HUES48 (cell line): ENCODE data around the gene PRR19.
A peak's percentile ranks its signal among the peaks of the same experiment; 100 is the strongest.
"Not testable (repeated sequence)": the region's sequence is repeated elsewhere in the genome, so short reads cannot be mapped to it uniquely, and the experiment has no call there.

Experiments used
- H3K27ac ChIP-seq: one replicate; pipeline ENCODE4 v1.7.0; 2013; ENCODE audit warnings: low read depth, low read length, inconsistent platforms
- H3K27me3 ChIP-seq: 2 replicates; pipeline ENCODE4 v1.6.1; 2013; ENCODE audit warnings: mild to moderate bottlenecking, low read length; ENCODE audit not compliant: control insufficient read depth, insufficient read depth
- H3K36me3 ChIP-seq: 2 replicates; pipeline ENCODE4 v1.6.1; 2013; ENCODE audit warnings: low read length; ENCODE audit not compliant: control insufficient read depth, insufficient read depth
- H3K4me1 ChIP-seq: 2 replicates; pipeline ENCODE4 v1.6.1; 2013; ENCODE audit warnings: mild to moderate bottlenecking, low read length; ENCODE audit not compliant: control insufficient read depth, insufficient read depth
- H3K4me3 ChIP-seq: 2 replicates; pipeline ENCODE4 v1.5.1; 2013; ENCODE audit warnings: mild to moderate bottlenecking, low read depth, low read length
- H3K9ac ChIP-seq: 2 replicates; pipeline ENCODE4 v1.6.1; 2013; ENCODE audit warnings: mild to moderate bottlenecking, low read depth, low read length, moderate library complexity
- H3K9me3 ChIP-seq: 2 replicates; pipeline ENCODE4 v1.6.1; 2013; ENCODE audit warnings: low read length; ENCODE audit not compliant: control insufficient read depth, insufficient read depth

The PRR19 gene

DNA sequence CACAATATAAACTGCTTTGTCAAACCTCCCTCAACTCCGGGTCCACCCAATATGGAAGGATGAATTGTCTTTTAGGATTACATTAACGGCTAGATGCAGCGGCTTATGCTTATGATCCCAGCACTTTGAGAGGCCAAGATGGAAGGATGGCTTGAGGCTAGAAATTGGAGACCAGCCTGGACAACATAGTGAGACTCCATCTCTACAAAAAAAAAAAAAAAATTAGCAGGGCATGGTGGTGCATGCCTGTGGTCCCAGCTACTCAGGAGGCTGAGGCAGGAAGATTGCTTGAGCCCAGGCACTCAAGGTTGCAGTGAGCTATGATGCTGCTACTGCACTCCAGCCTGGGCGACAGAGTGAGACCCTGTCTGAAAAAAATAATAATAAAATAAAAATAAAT lies 35.8 kb upstream of the PRR19 start:
- H3K9me3 ChIP-seq, H3K4me3 ChIP-seq, H3K27me3 ChIP-seq, H3K27ac ChIP-seq, H3K9ac ChIP-seq, H3K36me3 ChIP-seq: not testable (repeated sequence)
- peaks cover 16% of the 10 kb centered on the region; the same call in 1 of the 2 replicates for H3K4me1 ChIP-seq

DNA sequence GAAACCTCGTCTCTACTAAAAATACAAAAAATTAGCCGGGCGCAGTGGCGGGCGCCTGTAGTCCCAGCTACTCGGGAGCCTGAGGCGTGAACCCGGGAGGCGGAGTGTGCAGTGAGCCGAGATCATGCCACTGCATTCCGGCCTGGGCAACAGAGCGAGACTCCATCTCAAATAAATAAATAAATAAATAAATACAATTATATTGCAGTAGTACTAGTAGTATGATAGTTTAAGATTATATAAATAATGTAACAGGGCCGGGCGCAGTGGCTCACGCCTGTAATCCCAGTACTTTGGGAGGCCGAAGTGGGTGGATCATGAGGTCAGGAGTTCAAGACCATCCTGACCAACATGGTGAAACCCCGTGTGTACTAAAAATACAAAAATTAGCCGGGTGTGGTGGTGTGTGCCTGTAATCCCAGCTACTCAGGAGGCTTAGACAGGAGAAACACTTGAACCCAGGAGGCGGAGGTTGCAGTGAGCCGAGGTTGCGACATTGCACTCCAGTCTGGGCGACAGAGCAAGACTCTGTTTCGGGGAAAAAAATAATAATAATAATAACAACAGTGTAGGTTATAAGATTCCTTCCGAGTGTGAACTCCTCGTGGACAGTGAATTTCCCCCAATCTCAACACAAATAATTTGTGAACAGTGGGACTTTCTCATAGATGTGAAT lies 34.9 kb upstream of the PRR19 start:
- not testable (repeated sequence) for H3K27ac ChIP-seq, H3K27me3 ChIP-seq, H3K36me3 ChIP-seq, H3K9me3 ChIP-seq
- Histone ChIP-seq H3K9ac (0 out of 2 replicates have a peak overlapping the region, but pooled peaks have one; percentile 65), H3K4me3 (peak overlapping the region; percentile 76; the same call in 1 of the 2 replicates), H3K4me1 (peaks cover 16% of the 10 kb centered on the region; the same call in 1 of the 2 replicates)

DNA sequence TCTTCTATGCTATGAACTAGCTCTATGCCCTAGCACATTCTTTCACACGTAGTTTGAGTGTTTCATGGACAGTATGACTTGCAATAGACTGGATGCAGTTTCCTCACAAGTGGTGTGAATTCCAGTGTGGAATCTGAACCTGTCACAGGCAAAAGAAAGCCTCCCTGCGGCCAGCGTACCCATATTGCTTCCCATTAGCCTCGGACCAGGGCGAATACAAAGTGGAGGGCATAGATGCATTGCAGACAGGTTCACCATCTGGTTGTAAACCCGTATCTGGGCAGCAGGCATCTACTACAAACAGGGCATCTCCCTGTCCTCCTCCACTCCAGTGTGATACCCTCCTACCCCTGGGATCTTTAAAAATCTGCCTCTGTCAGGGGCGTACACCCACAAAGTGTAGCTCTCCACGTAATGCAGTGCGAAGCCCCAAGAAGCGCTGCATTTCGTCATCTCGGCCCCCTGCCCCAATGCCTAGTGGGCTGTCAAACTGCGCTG lies 34.2 kb upstream of the PRR19 start:
- H3K36me3 ChIP-seq, result no peaks in the 10 kb centered on the region; the same call in 1 of the 2 replicates
- peak overlapping the region; percentile 76 for H3K4me3 ChIP-seq
- peaks cover 16% of the 10 kb centered on the region; the same call in 1 of the 2 replicates for H3K4me1 ChIP-seq
- peak overlapping the region; percentile 65 for H3K9ac ChIP-seq
- peak overlapping the region; percentile 71 for H3K27ac ChIP-seq
- no peaks in the 10 kb centered on the region for H3K27me3 ChIP-seq
- no peaks in the 10 kb centered on the region for H3K9me3 ChIP-seq

DNA sequence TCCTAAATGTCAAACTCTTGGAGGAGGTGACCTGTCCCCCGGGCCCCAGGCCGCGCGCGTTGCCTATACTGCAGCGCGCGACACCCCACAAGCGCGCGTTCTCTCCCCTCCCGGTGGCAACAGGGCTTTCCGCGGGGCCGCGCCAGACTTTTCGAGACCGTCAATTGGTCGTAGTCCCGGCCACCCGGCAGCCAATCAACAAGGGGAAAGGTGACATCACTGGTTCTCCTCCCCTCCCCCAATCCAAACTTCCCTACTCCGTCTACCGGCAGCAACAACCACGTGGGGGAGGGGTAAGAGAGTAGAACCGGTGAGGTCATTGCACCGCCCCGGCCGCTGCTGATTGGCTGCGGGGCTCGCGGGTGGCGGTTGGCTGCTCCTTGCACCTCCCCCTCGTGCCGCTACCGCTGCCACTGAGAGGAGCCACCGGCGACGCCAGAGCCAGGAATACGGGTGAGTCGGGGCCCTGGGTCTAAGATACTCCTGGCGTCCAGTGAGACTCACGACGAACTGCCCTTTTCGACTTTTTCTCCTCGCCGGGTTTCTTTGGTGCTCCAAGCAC lies 33.7 kb upstream of the PRR19 start:
- Histone ChIP-seq H3K9me3 (no peaks in the 10 kb centered on the region), H3K36me3 (peaks cover 2% of the 10 kb centered on the region), H3K9ac (peak overlapping the region; percentile 94), H3K4me3 (peak overlapping the region; percentile 76), H3K4me1 (peaks cover 16% of the 10 kb centered on the region; the same call in 1 of the 2 replicates), H3K27ac (peak overlapping the region; percentile 95), H3K27me3 (no peaks in the 10 kb centered on the region)

DNA sequence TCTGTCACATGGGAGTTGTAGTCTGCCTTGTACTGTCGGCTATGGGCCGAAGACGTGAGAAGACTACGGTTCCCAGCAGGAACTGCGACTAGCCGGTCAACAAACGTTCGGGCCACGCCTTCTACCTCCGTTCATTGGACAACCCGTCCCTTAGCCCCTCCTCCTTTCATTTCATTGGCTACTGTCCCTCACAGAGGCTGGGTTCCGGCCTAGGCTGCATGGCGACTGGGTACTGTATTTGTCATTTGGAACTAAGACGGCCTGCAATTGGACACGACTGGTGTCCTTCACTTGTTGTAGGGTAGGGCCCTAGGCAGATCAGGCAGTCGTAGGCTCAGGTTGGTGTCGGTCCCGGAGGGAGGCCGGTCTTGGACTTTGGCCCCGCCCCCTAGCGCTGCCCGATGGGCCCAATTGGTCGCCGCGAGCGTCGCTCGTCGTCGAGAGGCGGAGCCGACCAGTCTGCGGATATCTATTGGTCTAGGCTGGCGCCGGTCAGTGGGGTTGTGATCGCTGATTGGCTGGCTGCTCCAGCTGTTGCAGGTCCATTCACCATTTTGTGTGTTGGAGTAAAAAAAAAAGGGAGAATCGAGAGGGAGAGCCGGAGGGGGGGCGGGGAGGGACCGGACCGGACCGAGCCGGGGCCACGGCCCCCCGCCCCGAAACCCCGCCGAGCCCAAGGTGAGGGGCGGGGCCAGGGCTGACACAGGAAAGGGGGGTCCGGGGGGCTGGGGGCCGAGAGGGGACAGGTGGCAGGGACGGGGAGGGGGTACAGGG lies 33.0 kb upstream of the PRR19 start, which contains the start of gene CIC:
Gene CIC, plus strand, starts transcription at position 549 of the 774 bp plus-strand sequence. CDS start 2,532 bp downstream, outside the sequence.
- peak within 1 kb of the TSS; percentile 95 for H3K27ac ChIP-seq
- H3K4me3 ChIP-seq, result peak within 1 kb of the TSS; percentile 76
- peak within 1 kb of the TSS; percentile 94 for H3K9ac ChIP-seq
- H3K4me1 ChIP-seq, result peaks cover 16% of the 10 kb centered on the region; the same call in 1 of the 2 replicates
- H3K27me3 ChIP-seq, result no peaks in the 10 kb centered on the region
- H3K9me3 ChIP-seq, result no peaks in the 10 kb centered on the region
- H3K36me3 ChIP-seq, result peaks cover 8% of the 10 kb centered on the region

DNA sequence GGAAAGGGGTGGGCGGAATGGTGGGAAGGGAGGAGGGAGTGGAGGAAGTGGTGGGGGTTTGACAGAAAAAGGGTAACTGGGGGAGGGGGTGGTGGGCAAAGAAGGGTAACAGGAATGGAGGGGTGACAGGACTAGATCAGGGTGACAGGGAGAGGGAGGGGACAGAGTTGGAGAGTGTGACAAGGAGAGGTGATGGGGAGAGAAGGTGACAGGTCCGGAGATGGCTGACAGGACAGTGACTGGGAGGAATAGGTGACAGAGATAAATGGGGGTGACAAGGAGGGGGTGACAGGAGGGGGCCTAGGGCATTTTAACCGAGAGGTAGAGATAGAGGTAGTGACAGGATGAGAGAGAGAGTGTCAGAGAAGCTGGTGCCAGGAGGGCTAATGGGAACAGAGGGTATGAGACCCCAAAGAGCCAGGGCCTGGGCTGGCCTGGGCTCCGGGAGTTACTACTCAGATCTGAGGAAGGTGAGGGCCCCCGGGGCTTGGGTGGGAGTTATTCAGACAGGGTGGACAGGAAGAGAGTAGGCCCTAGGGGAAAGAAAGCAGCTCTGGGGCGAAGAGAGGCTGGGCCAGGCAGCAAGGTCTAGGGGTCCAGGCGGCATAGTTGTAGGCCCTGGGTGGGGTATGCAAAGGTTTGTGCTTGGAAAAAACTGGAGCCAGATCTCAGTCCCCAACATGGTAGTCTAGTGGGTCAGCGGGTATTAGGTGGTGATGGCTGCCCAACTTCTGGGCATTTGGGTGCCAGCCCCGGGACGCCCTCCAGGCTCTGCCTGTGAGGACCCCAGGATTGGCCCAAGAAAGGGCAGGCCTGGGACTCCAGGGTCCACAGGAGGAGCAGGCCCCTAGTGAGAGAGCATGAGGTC lies 32.2 kb upstream of the PRR19 start:
- peak overlapping the region; percentile 76 for H3K4me3 ChIP-seq
- H3K27ac ChIP-seq, result peak overlapping the region; percentile 60
- H3K4me1 ChIP-seq, result peaks cover 16% of the 10 kb centered on the region; the same call in 1 of the 2 replicates
- H3K9ac ChIP-seq, result peak overlapping the region; percentile 25; the same call in 1 of the 2 replicates
- peaks cover 15% of the 10 kb centered on the region for H3K36me3 ChIP-seq
- H3K9me3 ChIP-seq, result no peaks in the 10 kb centered on the region
- no peaks in the 10 kb centered on the region for H3K27me3 ChIP-seq

DNA sequence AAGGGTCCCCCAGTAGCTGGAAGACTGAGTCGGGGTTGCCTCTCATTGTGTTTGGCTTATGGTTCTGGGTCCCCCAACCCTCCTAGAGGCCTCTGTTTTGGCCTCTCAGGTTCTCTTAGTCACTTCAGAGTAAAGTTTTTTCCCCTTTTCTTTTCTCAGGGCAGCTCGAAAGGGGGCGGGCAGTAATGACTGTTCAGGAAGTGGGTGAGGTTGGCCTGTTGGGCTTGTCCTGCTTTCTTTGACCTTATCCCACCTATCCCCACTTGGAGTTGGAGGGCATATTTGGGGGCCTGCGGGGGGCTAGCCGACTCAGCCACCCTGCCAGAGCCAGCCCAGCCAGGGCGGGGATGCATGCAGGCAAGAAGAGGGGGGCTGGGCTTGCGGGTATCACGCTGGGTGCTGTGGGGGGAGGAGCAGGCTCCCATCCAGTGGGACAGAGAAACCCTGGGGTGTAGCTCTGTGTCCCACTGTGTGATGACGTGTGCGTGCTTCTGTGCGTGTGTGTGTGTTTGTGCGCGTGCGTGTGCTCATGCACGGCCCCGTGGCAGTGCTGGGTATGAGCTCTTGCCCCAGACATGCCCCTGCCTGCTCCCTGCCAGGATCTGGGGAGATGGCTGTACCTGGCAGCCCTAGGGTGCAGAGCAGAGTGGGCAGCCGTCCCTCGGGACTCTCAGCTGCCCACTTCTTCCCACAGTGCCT lies 31.4 kb upstream of the PRR19 start:
- Histone ChIP-seq H3K9me3 (no peaks in the 10 kb centered on the region), H3K27me3 (no peaks in the 10 kb centered on the region), H3K4me3 (peak overlapping the region; percentile 76; the same call in 1 of the 2 replicates)

DNA sequence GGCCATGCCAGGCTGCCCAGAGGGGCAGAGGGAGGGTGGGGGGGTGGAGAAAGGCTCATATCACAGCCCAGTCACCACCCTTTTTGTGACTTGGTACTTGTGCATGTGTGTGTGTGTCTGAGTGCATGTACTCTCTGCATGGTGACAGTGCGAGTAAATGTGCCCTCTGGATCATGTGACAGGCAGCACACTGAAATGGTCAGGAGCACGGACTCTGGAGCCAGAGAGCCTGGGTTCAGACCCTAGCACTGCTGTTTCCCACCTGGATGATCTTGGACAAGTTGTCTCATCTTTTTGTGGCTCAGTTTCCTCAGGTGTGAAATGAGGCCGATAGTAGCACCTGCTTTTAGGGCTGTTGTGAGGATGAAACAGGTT lies 30.9 kb upstream of the PRR19 start:
- no peaks in the 10 kb centered on the region for H3K9me3 ChIP-seq
- peaks cover 19% of the 10 kb centered on the region for H3K36me3 ChIP-seq
- no peak overlapping the region for H3K9ac ChIP-seq
- no peak overlapping the region for H3K4me3 ChIP-seq
- H3K27ac ChIP-seq, result no peak overlapping the region
- H3K27me3 ChIP-seq, result no peaks in the 10 kb centered on the region
- H3K4me1 ChIP-seq, result peaks cover 16% of the 10 kb centered on the region; the same call in 1 of the 2 replicates

More for the DNA sequence above, 31.4 kb upstream of the PRR19 start:
- H3K4me1 ChIP-seq, result peaks cover 16% of the 10 kb centered on the region; the same call in 1 of the 2 replicates
- H3K9ac ChIP-seq, result peak overlapping the region; percentile 25; the same call in 1 of the 2 replicates
- peaks cover 19% of the 10 kb centered on the region for H3K36me3 ChIP-seq
- peak overlapping the region; percentile 60 for H3K27ac ChIP-seq

DNA sequence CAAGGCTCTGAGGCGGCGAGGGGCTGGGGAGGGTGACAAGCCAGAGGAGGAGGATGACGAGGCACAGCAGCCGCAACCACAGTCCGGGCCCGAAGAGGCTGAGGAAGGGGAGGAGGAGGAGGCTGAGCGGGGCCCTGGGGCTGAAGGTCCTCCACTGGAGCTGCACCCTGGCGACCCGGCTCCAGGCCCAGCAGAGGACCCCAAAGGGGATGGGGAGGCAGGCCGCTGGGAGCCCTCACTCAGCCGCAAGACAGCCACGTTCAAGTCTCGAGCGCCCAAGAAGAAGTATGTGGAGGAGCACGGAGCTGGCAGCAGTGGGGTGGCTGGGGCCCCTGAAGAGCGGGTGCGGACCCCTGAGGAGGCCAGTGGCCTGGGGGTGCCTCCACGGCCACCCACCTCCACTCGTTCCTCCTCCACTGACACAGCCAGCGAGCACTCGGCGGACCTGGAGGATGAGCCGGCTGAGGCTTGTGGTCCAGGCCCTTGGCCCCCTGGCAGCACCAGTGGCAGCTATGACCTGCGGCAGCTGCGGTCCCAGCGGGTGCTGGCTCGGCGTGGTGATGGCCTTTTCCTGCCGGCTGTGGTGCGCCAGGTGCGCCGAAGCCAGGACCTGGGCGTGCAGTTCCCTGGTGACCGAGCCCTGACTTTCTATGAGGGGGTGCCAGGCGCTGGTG lies 29.9 kb upstream of the PRR19 start:
- Histone ChIP-seq H3K9ac (no peak overlapping the region), H3K27ac (no peak overlapping the region), H3K4me3 (no peak overlapping the region), H3K9me3 (no peaks in the 10 kb centered on the region), H3K27me3 (no peaks in the 10 kb centered on the region), H3K4me1 (peaks cover 16% of the 10 kb centered on the region; the same call in 1 of the 2 replicates), H3K36me3 (peaks cover 22% of the 10 kb centered on the region)
